Lower leg skin (tissue), 4 donors: ENCODE results near the gene TGFB2. TPM values are rescaled to one million over a fixed set of nuclear protein-coding genes. Genes with fewer than 3 reads are reported as not detected.

Experiments
- DNase-seq, 2 donors: peaks; one replicate each; pipeline ENCODE4 v3.0.0-alpha.2; 2019; ENCODE audit warnings: low spot score in 2 of 2
- H3K4me3 ChIP-seq: fragments of 200-600 bp; sonication (generic); 2 replicates; pipeline ENCODE4 v1.5.1; 2017; ENCODE audit warnings: mild to moderate bottlenecking, low read depth; ENCODE audit not compliant: poor library complexity, severe bottlenecking
- CTCF ChIP-seq, 3 donors: fragments of 450-650 bp; IDR thresholded peaks; one replicate each; pipeline ENCODE4 v1.5.1; 2016; ENCODE audit warnings: antibody characterized with exemption in 3 of 3, mild to moderate bottlenecking in 3 of 3, moderate library complexity in 2 of 3
- POLR2A ChIP-seq, 2 donors: fragments of 450-650 bp; IDR thresholded peaks; one replicate each; pipeline ENCODE4 v1.6.1; 2016 to 2017; ENCODE audit warnings: antibody characterized with exemption in 2 of 2, mild to moderate bottlenecking in 1 of 2, moderate library complexity in 1 of 2
- WGBS, 2 donors: methylation state at CpG; one replicate each; pipeline ENCODE4 v1.1.5; 2018; 5-methylcytosine and 5-hydroxymethylcytosine counted together
- intact Hi-C: fragments of 100-400 bp; cut with DNase I; formaldehyde crosslinking; loops from one replicate; pipeline ENCODE4 v1.15.0; 2023; ENCODE audit warnings: low total_unique reads
- total RNA-seq, 4 donors: library from RNA; depleted of rRNA; stranded (reverse); fragments of >200 nt; gene quantifications; one replicate each; pipeline ENCODE4 v1.1.0, GENCODE V29; 2016

TGFB2 gene
- total RNA-seq, 4 donors from 2014 or later: 0.55 to 2.9 (median 1.8) TPM

DNA sequence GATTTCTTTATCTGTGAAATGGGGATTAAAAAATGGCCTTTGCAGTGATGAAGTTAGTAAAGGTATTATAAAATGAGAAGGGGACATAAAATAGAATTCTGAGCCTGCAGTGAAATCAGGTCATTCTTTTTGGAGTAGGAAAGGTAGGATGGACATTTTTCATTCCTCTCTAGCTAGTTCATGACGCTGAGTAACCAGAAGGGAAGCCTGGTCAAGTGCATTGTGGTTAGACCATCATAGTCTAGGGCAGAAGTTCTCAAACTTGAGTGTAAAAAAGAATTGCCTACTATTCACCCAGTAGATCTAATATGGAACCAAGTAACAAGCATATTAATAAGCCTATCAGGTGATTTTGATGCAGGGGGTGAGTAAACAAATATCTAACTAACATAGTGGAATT is 50.8 kb downstream of the TGFB2 start:
- H3K4me3 ChIP-seq: no peak overlapping the region
- no peak for TF ChIP-seq POLR2A (IDR thresholded peaks at IDR 0.05)
- TF ChIP-seq CTCF (IDR thresholded peaks at IDR 0.05): no peak
- WGBS, 2 donors: 89 to 93% methylated on average over 1 of the region's 1 CpG
- intact Hi-C loops: no loop called here
- no peak for DNase-seq

GRCh38 chr1:218397752-218398339 is 52.7 kb downstream of the TGFB2 start:
- DNase-seq: no peak
- intact Hi-C loops: no loop called here
- H3K4me3 ChIP-seq: no peak overlapping the region
- 58 to 61% methylated on average over 8 of the region's 8 CpGs for WGBS, 2 donors
- TF ChIP-seq CTCF (IDR thresholded peaks at IDR 0.05) (no peak), POLR2A (IDR thresholded peaks at IDR 0.05) (no peak)

DNA sequence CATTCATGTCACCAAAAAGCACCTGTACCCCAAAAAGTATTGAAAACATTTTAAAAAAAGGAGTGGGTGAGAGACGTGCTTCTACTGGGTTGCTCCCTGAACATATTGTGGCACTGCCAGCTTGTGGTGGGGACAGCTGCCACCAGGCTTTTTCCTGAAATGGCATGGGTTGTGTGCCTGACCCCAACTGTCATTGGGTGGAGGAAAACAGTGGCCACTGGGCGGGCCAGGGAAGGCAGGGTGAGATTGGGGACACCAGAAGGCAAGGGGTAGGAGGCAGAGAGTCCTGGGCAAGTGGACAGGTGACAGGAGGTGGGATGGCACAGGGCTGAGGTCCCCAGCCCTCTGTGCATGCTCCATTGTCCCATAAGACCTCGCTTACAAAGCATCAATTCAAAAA is 55.5 kb downstream of the TGFB2 start:
- no peak for DNase-seq
- TF ChIP-seq CTCF (IDR thresholded peaks at IDR 0.05) (no peak), POLR2A (IDR thresholded peaks at IDR 0.05) (no peak)
- WGBS, 2 donors: 91 to 97% methylated on average over 3 of the region's 3 CpGs
- no peak overlapping the region for H3K4me3 ChIP-seq
- intact Hi-C loops: no loop called here

- WGBS, 2 donors: 92 to 95% methylated on average over 12 of the region's 12 CpGs
- no peak for TF ChIP-seq POLR2A (IDR thresholded peaks at IDR 0.05)
- no peak for TF ChIP-seq CTCF (IDR thresholded peaks at IDR 0.05)
- no peak overlapping the region for H3K4me3 ChIP-seq
- intact Hi-C loops: no loop called here
- DNase-seq: no peak
Observed at GRCh38 chr1:218401441-218401997, 56.4 kb downstream of the TGFB2 start.

- TF ChIP-seq CTCF (IDR thresholded peaks at IDR 0.05): no peak
- no peak for TF ChIP-seq POLR2A (IDR thresholded peaks at IDR 0.05)
- intact Hi-C loops: no loop called here
- H3K4me3 ChIP-seq: no peak overlapping the region
- 83 to 84% methylated on average over 8 of the region's 8 CpGs for WGBS, 2 donors
- no peak for DNase-seq
Observed at GRCh38 chr1:218401998-218402785, 57.1 kb downstream of the TGFB2 start.
